ENCODE data around the gene SMYD3.
"Not testable (repeated sequence)": the region's sequence is repeated elsewhere in the genome, so short reads cannot be mapped to it uniquely, and the experiment has no call there.

Gene SMYD3

DNA sequence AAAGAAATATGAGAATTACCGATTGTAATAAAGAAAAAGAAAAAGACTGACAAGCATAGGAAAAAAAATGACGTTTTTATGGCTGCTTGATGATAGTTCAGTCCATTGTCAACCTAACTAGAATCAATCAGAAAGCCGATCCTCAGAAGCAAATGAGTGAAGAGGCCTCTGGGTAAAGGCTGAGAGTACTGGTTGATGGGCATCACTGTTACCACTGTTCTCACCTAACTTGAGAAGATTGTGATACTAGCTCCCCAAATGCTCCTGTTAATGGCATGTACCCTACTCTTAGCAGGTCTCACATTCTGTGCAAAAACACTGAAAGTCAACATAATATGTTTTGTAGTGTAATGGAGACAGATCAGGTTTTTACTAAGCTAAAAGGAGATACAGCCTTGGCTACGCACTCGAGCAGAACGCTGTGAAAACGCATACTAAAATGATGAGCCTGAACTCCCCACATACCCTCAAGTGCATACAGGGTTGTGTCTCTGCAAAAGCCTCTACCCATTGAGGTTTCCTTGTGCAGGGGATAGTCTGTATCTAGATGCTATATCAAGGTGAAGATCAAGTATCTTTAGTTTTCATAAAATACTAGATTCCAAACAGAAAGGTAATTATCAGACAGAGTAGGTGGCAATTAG, 554.6 kb downstream of the SMYD3 start:
- no peak for DNase-seq (ENCODE audit: low spot score)

DNA sequence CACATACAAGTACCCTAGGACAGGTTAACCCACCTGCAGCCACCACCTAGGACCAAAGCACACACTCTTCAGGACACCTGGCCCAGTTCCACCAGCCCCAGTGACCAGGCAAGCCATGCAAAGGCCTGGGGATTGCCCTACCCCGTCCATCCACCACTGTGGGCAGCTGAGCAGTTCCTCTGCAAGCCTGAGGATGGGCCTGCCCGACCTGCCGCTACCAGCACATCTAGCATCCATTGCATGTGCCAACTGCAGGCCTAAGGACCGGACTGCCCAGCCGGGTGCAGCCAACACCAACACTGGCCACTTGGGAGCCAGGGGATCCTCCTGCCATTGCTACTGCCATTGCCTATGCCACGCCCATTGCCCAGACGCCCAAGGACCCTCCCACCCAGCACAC, 558.3 kb downstream of the SMYD3 start:
- no peak for DNase-seq (ENCODE audit: low spot score)

DNA sequence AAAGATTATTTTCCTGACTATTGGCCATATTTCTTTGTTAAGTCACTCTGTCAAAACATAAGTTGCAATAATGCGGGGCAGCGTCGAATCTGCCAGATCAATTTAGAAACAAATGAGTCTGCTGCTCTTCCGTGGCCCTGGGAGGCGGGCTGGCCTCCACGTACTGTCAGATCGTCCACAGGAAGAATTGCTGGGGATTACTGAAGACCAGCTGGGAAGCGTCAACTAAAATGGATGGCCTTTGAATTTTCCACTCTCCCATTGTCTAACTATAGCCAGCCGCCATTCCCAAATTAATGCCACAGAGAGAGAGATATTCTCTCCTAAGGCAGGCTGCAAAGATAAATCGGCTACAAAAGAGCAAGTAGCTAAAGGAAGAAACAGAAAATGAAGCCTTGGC, 560.2 kb downstream of the SMYD3 start:
- no peak for DNase-seq (ENCODE audit: low spot score)

DNA sequence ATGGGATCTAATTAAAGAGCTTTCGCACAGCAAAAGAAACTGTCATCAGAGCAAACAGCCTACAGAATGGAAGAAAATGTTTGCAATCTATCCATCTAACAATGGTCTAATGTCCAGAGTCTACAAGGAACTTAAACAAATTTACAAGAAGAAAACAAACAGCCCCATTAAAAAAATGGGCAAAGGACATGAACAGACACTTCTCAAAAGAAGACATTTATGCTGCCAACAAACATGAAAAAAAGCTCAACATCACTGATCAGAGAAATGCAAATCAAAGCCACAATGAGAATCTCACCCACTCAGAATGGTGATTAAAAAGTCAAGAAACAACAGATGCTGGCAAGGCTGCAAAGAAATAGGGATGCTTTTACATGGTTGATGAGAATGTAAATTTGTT, 561.9 kb downstream of the SMYD3 start:
- not testable (repeated sequence) for DNase-seq (ENCODE audit: low spot score)

DNA sequence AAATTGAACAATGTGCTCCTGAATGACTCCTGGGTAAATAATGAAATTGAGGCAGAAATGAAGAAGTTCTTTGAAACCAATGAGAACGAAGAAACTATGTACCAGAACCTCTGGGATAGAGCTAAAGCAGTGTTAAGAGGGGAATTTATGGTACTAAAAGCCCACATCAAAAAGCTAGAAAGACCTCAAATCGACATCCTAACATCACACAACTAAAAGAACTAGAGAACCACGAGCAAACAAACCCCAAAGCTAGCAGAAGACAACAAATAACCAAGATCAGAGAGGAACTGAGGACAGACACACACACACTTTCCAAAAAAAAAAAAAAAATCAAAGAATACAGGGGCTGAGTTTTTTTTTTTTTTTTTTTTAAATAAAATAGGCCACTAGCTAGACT, 564.2 kb downstream of the SMYD3 start:
- DNase-seq (ENCODE audit: low spot score): no peak

DNA sequence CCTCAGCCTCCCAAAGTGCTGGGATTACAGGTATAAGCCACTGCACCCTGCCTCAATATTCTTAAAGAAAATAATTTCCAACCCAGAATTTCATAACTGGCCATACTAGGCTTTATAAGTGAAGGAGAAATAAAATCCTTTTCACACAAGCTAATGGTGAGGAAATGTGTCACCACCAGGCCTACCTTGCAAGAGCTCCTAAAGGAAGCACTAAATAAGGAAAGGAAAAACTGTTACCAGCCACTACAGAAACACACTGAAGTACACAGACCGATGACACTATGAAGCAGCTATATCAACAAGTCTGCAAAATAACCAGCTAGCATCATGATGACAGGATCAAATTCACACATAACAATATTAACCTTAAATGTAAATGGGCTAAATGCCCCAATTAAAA, 565.3 kb downstream of the SMYD3 start:
- DNase-seq (ENCODE audit: low spot score): not testable (repeated sequence)

DNA sequence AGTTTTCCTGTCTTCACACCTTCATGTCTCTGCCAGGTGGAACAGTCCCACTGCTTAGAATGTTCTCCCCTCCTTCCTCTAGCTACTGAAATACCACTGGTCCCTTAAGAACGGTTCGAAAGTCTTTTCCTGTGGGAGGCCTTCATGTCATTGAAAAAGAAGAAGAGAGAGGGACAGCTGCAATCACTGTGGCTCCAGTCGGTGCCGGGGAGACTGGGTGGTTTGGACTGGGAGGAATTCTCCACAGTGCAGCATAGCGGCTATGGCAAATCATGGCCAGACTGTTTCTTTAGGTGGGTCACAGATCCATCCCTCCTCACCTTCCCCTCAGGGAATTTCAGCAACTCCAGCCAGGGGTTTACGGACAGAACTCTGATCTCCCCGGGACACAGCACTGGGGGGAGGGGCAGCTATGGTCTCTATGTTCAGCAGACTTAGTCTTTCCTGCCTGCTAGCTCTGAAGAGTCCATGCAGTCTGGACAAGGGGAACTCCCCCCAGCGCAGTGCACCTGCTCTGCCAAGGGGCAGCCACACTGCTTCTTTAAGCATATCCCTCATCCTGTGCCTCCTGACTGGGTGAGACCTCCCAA, 567.2 kb downstream of the SMYD3 start:
- DNase-seq (ENCODE audit: low spot score): no peak

DNA sequence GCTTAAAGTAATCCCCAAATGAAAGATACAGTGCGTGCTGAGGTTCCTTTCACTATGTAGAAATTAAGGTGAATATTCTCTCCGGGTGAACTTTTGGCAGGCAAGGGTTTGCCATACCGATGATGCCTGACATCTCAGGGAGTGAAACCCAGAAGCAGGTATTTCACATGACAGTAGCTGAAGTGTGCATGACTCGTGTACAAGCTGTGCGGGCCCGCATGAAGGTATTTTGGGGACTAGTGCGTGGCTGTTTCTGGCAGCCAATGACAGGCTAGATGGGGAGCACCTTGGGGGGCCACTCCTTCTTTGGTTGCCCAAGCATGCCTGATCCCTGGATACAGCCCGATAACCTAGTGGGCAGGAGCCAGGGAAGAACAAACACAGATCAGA, 569.0 kb downstream of the SMYD3 start:
- DNase-seq (ENCODE audit: low spot score): no peak

DNA sequence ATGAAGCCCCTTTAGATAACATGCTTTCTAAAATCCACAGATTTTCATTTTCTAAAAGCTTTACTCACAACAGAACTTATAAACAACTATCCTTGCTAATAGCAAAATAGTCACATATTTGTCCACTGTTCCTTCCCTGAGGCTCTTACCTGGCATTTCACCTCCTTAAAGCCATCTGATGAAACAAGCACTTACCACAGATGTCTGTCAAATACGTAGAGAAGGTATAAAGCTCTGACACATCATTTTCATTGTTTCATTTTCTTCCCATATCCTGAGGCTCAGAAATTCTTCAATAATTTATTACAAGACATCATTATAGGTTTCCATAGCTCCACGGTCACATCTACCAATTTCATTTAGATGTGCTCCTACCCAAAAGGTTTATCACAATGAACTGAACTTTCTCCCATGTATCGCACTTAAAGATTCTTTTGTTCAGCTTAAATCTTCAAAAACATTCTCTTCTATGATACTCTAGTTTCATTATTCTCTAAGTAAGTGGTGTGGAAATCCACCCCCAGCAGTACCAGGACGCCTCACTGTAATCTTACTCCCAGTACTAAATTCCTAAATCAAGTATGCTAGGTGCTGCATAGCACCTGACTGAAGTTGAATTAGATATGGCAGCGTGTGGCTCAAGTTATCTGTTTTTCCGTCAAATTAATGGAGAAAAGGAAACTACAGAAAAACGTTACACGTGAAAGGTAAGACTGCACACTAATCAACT, 569.6 kb downstream of the SMYD3 start:
- no peak for DNase-seq (ENCODE audit: low spot score)

DNA sequence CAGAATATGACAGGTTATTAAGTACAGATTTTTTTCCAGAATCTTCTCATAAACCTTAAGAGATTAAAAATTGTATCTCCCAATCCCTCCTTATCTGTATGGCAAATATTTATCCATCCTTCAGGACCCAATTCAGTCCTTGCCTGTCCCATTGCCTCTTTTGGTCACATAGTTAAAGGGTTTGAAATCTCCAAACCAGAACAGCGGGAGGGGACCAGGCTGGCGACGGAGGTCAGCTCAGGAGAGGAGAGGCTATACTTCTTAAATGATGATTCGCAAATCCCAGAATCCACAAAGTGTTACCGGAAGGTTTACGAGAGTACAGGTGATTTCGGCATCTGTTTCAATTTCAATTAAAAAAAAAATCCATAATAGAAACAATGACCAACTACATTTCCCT, 572.7 kb downstream of the SMYD3 start:
- DNase-seq (ENCODE audit: low spot score): no peak

DNA sequence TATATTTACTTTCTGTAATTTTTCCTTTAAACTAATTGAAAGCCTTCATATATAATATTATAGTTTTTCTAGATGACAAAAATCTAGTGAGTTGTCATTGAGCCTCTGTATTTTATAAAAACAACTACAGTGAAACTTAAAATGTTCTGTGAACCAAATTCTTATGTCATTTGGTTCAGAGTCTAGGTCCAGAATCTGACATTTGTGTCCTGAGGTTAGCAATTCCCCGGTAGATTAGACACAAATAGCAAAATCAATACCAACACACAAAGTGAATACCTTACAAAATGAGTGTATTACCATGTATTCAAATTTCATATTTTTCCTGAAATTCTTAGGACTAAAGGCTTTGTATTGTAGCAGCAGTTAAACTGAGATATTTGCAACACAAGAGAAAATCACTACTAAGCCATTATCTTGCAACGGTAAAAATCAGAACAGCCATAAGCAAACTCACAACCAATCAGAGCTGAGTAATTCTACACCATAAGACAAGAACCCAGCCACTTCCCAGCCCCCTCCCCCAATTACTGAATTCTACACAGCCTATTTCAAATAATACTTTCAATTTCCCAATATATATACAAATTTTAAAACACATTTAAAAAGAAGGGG, 573.5 kb downstream of the SMYD3 start:
- DNase-seq (ENCODE audit: low spot score): no peak

DNA sequence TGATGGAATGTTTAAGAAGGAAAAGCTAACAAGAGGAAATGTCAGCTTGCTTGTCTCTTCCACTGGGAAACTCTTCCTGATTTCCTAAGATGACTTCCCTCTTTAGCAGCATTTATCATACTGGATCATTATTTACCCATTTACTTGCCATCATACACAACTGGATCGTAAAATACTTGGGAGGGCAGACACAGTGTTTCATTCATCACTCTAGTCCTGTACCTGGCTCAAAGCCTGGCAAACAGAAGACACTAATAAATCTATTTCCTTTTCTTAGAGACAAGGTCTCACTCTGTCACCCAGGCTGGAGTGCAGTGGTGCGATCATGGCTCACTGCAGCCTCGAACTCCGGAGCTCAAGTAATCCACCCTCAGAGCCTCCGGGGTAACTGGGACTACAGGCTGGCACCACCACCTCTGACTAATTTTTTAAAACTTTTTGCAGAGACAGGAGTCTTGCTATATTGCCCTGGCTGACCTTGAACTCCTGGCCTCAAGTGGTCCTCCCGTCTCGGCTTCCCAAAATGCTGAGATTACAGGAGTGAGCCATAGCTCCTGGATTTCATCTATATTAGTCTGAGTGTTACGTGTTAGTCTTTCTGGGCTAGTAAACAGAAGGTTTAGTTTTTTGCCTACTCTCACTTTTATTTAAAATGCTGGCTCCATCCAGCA, 574.6 kb downstream of the SMYD3 start:
- no peak for DNase-seq (ENCODE audit: low spot score)

DNA sequence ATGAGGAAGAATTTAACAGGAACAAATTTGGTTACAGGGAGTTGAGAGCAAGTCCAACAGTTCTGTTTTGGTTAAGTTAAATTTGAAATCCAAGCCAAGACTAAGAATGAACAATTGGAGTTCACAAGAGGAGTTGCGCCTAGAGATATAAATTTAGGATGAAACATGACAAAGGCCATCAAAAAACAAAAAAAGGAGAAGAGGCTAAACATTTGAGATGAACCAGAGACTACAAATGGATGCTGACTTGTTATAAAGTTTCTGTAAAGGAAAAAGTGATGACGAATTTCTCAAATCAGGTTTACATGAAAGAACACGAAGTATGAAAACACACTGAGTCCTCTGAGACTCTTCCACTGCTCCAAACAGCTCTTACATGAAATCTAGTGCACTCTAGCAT, 575.6 kb downstream of the SMYD3 start:
- DNase-seq (ENCODE audit: low spot score): no peak

DNA sequence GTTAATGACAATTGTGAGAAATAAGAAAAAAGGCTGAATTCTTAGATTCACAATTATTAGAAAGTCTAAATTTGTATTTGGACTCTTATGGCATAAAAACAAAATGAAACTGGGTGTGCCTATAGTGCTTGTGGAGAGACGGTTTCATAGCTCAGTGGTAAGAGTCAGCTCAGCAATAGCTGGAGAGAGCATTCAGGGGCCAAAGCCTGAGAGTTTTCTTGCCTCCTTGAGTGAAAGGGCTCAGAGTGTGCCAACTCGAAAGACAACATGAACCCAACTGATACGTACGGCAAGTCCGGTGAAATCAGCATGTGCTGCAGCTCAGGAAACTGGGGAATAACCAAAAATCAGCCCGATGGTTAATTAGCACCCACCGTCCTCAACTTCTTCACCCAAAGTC, 577.9 kb downstream of the SMYD3 start:
- DNase-seq (ENCODE audit: low spot score): no peak

DNA sequence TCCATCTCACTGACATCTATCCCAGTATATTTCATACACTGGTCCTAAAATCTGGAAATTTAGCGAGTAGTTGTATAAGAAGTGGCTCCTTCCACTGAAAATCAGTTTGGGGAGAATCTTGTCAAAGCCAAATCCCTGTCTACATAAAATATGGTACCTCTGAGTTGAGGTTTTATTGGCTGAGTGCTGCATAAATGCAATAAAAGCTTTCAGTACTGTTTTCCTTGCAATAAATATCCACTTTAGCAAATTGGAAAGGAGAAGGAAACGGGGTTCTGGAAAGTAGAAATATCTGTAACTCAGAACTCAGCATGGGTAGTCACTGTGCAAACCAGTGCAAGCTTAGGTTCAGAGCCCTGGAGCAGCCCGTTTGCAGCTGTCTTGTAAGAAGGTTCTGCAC, 580.2 kb downstream of the SMYD3 start:
- DNase-seq (ENCODE audit: low spot score): no peak

DNA sequence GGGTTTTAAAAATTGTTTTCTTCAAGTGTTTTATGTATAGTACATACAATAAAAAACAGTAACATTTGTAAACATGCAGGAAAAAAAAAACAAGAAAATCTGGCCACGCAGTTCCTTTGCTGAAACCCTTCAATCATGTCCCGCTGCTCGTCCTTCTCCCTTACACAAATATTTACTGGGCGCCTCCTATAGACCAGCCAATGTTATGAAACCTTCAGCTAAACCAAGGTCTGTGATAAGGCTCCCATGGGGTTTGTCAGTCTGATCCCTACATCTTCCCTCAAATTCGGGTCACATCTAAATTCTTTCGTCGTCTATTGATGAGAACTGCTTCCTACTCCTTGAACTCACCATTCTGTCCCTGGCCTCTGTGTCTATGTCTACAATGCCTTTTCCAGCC, 583.9 kb downstream of the SMYD3 start:
- DNase-seq (ENCODE audit: low spot score): no peak

DNA sequence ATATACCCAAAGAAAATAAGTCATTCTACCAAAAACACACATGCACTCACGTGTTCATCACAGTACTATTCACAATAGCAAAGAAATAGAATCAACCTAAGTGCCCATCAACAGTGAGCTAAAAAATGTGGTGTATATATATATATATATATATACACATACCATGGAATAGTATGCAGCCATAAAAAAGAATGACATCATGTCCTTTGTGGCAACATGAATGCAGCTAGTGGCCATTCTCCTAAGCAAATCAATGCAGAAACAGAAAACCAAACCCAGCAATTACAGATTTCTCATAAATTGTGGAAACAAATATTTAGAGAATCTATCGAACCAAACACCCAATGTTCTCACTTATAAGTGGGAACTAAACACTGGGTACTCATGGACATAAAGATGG, 585.7 kb downstream of the SMYD3 start:
- no peak for DNase-seq (ENCODE audit: low spot score)

DNA sequence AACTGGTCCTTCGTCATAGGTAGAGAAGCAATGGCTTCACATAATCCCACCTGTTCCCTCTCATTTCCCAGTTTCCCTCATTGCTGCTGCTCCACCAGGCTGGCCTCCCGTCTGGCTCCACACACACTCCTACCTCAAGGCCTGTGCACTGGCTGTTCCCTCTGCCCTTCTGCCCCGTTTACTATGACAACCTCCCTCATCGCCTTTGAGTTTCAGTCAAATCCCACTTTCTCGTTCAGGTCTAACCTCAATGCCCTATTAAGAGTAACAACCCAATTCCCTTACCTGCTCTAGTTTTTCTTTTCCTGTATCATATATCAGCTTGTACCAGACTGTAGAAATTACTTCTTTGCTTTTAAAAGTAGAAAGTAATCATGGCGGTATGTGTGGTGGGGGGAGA, 589.7 kb downstream of the SMYD3 start:
- no peak for DNase-seq (ENCODE audit: low spot score)

DNA sequence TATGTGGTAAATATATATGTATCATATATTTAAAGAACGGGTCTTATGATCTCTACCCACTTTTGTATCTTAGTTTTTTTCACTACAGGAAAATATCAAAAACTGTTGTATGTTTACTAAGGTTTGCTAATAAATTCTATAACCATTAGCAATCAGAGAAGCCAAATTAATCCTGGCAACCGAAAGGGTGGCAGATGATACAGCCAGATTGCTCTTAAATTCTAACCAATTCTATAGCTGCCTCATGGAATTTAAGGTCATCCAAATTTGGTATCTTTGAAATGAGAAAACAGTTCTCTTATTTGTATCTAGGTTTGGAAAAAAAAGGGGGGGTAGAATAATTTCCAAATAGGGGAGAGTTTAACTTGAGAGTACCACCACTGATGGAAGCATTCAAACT, 591.2 kb downstream of the SMYD3 start:
- DNase-seq (ENCODE audit: low spot score): no peak

DNA sequence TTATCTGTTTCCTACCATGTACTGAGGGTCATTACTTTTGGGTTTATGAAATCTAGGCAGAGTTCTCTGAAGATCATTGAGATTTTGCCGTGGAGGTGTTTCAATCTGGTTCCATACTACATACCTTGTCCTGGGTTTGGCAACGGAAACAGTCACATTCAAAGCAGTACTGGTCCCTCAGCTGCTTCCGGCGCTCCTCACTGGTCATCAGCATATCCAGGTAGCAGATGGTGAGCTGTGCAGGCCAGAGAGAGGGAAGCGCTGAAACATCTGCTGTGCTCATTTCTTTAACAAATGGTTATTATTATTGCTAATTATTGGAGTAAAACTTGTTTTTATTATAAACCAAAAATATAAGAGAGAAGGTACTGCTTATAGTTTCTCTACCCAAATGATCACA, 591.7 kb downstream of the SMYD3 start:
- no peak for DNase-seq (ENCODE audit: low spot score)

DNA sequence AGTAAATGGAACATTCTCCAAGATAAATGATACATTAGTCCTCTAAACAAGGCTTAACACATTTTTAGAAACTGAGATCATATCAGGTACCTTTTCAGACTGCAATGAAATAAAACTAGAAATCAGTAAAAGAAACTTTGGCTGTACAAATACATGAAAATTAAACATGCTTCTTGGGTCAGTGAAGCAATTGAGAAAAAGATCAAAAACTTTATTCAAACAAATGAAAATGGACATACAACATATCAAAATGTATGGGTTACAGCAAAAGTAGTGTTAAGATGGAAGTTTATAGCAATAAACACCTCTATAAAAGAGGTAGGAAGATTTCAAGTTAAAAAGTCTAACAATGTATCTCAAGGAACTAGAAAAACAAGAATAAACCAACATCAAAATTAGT, 598.5 kb downstream of the SMYD3 start:
- no peak for DNase-seq (ENCODE audit: low spot score)

DNA sequence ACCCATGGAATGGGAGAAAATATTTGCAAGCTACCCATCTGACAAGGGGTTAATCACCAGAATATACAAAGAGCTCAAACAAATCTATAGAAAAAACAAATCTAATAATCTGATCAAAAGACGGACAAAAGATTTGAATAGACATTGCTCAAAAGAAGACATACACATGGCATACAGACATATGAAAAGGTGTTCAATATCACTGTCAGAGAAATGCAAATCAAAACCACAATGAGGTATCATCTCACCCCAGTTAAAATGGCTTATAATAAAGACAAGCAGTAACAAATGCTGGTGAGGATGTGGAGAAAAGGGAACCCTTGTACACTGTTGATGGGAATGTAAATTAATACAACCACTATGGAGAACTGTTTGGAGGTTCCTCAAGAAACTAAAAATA, 600.9 kb downstream of the SMYD3 start:
- no peak for DNase-seq (ENCODE audit: low spot score)

DNA sequence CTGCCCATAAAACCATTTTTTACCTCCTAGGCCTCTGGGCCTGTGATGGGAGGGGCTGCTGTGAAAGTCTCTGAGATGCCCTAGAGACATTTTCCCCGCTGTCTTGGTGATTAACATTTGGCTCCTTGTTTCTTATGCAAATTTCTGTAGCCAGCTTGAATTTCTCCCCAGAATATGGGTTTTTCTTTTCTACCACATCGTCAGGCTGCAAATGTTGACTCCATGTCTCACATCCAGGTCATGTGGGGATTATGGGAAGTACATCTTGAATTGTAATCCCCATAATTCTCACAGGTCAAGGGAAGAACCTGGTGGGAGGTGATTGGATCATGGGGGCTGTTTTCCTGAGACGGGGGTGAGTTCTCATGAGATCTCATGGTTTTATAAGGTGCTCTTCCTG, 603.2 kb downstream of the SMYD3 start:
- no peak for DNase-seq (ENCODE audit: low spot score)

Data from AG08396 (cell line).